Naive B cell (primary cell): Measurements from ENCODE around the gene PATJ. TPM values are rescaled to one million over a fixed set of nuclear protein-coding genes. Genes with fewer than 3 reads are reported as not detected.
"Not testable (repeated sequence)": the region's sequence is repeated elsewhere in the genome, so short reads cannot be mapped to it uniquely, and the experiment has no call there.

ENCODE experiments used
- ATAC-seq, 2 donors: fragments of 150-1000 bp; cut with Tn5 transposase; 2 replicates each; pipeline ENCODE4 v1.10.0; 2021; ENCODE audit warnings: low read depth in 2 of 2, mild to moderate bottlenecking in 2 of 2, moderate library complexity in 2 of 2
- DNase-seq: peaks from one replicate; pipeline ENCODE4 v3.0.0; 2022
- H3K27ac Mint-ChIP-seq, 6 donors: one replicate each; pipeline ENCODE4 v1.8.0; 2020 to 2022; ENCODE audit warnings: mild to moderate bottlenecking in 6 of 6, mixed read lengths in 6 of 6, moderate library complexity in 5 of 6, inconsistent platforms in 2 of 6
- H3K27me3 Mint-ChIP-seq, 3 donors: one replicate each; pipeline ENCODE4 v1.8.0; 2021 to 2022; ENCODE audit warnings: mixed read lengths in 3 of 3, mild to moderate bottlenecking in 1 of 3
- H3K36me3 Mint-ChIP-seq, 2 donors: one replicate each; pipeline ENCODE4 v1.8.0; 2020 to 2022; ENCODE audit warnings: mixed read lengths in 2 of 2, inconsistent platforms in 1 of 2, mild to moderate bottlenecking in 1 of 2
- H3K4me1 Mint-ChIP-seq, 3 donors: one replicate each; pipeline ENCODE4 v1.8.0; 2020 to 2022; ENCODE audit warnings: mixed read lengths in 3 of 3, inconsistent platforms in 1 of 3, mild to moderate bottlenecking in 1 of 3, moderate library complexity in 1 of 3
- H3K4me3 Mint-ChIP-seq, 8 donors: one replicate each; pipeline ENCODE4 v1.8.0; 2020 to 2022; ENCODE audit warnings: mild to moderate bottlenecking in 8 of 8, mixed read lengths in 8 of 8, moderate library complexity in 8 of 8, inconsistent platforms in 2 of 8
- H3K9me3 Mint-ChIP-seq, 7 donors: one replicate each; pipeline ENCODE4 v1.8.0; 2020 to 2022; ENCODE audit warnings: mixed read lengths in 7 of 7, mild to moderate bottlenecking in 5 of 7, inconsistent platforms in 2 of 7, moderate library complexity in 1 of 7
- polyA plus RNA-seq, 6 donors: library from polyadenylated mRNA; unstranded; fragments of 300-500 nt; fragmentation: Illumina TruSeq; gene quantifications; one replicate each; pipeline ENCODE4 v1.2.3, GENCODE V29; 2021; ENCODE audit warnings: low read depth in 6 of 6

Gene PATJ
- polyA plus RNA-seq, 6 donors from 2014 or later, result 5.5 to 18.9 (median 11.0) TPM

GRCh38 chr1:61888808-61889207 is 146.5 kb downstream of the PATJ start:
- ATAC-seq, result no peak
- H3K9me3 Mint-ChIP-seq, result peaks cover 0 to 6% (median 5%) of the 10 kb centered on the region in 7 donors
- no peak for DNase-seq
- no peak overlapping the region for H3K4me3 Mint-ChIP-seq
- H3K36me3 Mint-ChIP-seq, result peaks cover 39 to 46% of the 10 kb centered on the region in 2 donors
- no peaks in the 10 kb centered on the region for H3K27me3 Mint-ChIP-seq
- no peak overlapping the region for H3K27ac Mint-ChIP-seq
- no peaks in the 10 kb centered on the region for H3K4me1 Mint-ChIP-seq

- H3K27me3 Mint-ChIP-seq, DNase-seq, ATAC-seq, H3K27ac Mint-ChIP-seq, H3K4me1 Mint-ChIP-seq: not testable (repeated sequence)
- peak overlapping the region in 1 of 8 donors; percentile 22 for H3K4me3 Mint-ChIP-seq
- H3K36me3 Mint-ChIP-seq, result peaks cover 45 to 51% of the 10 kb centered on the region in 2 donors
- peaks cover 0 to 14% (median 9%) of the 10 kb centered on the region in 7 donors for H3K9me3 Mint-ChIP-seq
Measured at GRCh38 chr1:61890435-61890834, 148.2 kb downstream of the PATJ start.

GRCh38 chr1:61892977-61893376 is 150.7 kb downstream of the PATJ start:
- ATAC-seq (no peak), DNase-seq (no peak)
- Mint-ChIP-seq H3K27me3 (no peaks in the 10 kb centered on the region), H3K4me1 (no peaks in the 10 kb centered on the region), H3K27ac (no peak overlapping the region), H3K36me3 (peaks cover 42 to 46% of the 10 kb centered on the region in 2 donors), H3K4me3 (no peak overlapping the region), H3K9me3 (peaks cover 0 to 17% (median 11%) of the 10 kb centered on the region in 7 donors)

GRCh38 chr1:61894296-61894695 is 152.0 kb downstream of the PATJ start:
- Mint-ChIP-seq H3K36me3 (peaks cover 42 to 59% of the 10 kb centered on the region in 2 donors), H3K9me3 (peaks cover 0 to 17% (median 11%) of the 10 kb centered on the region in 7 donors)
- ATAC-seq, H3K27me3 Mint-ChIP-seq, H3K4me1 Mint-ChIP-seq, H3K4me3 Mint-ChIP-seq, DNase-seq, H3K27ac Mint-ChIP-seq: not testable (repeated sequence)

- Mint-ChIP-seq H3K4me1 (no peaks in the 10 kb centered on the region), H3K9me3 (peaks cover 0 to 17% (median 11%) of the 10 kb centered on the region in 7 donors), H3K36me3 (peaks cover 42 to 63% of the 10 kb centered on the region in 2 donors), H3K4me3 (no peak overlapping the region), H3K27ac (no peak overlapping the region), H3K27me3 (no peaks in the 10 kb centered on the region)
- no peak for ATAC-seq
- no peak for DNase-seq
Measured at GRCh38 chr1:61895175-61895574, 152.9 kb downstream of the PATJ start.

GRCh38 chr1:61898658-61899057 is 156.4 kb downstream of the PATJ start:
- DNase-seq, result no peak
- H3K36me3 Mint-ChIP-seq, result peaks cover 54 to 66% of the 10 kb centered on the region in 2 donors
- no peaks in the 10 kb centered on the region for H3K4me1 Mint-ChIP-seq
- H3K9me3 Mint-ChIP-seq, result peaks cover 0 to 17% (median 11%) of the 10 kb centered on the region in 7 donors
- ATAC-seq, result no peak
- no peak overlapping the region for H3K27ac Mint-ChIP-seq
- H3K4me3 Mint-ChIP-seq, result no peak overlapping the region
- no peaks in the 10 kb centered on the region for H3K27me3 Mint-ChIP-seq

GRCh38 chr1:61904354-61904753 is 162.1 kb downstream of the PATJ start:
- Mint-ChIP-seq H3K4me1 (no peaks in the 10 kb centered on the region), H3K9me3 (no peaks in the 10 kb centered on the region), H3K4me3 (no peak overlapping the region), H3K27me3 (no peaks in the 10 kb centered on the region), H3K27ac (no peak overlapping the region), H3K36me3 (peaks cover 26 to 31% of the 10 kb centered on the region in 2 donors)
- DNase-seq (no peak), ATAC-seq (no peak)

- no peaks in the 10 kb centered on the region for H3K4me1 Mint-ChIP-seq
- no peak overlapping the region for H3K27ac Mint-ChIP-seq
- H3K27me3 Mint-ChIP-seq, result no peaks in the 10 kb centered on the region
- H3K4me3 Mint-ChIP-seq, result no peak overlapping the region
- ATAC-seq, result no peak
- no peak for DNase-seq
- no peaks in the 10 kb centered on the region for H3K9me3 Mint-ChIP-seq
- H3K36me3 Mint-ChIP-seq, result peaks cover 13 to 21% of the 10 kb centered on the region in 2 donors
Measured at GRCh38 chr1:61907102-61907501, 164.8 kb downstream of the PATJ start.

GRCh38 chr1:61910035-61910434 is 167.8 kb downstream of the PATJ start:
- Mint-ChIP-seq H3K4me3 (no peak overlapping the region), H3K27me3 (no peaks in the 10 kb centered on the region), H3K4me1 (no peaks in the 10 kb centered on the region), H3K27ac (no peak overlapping the region), H3K36me3 (peaks cover 0 to 19% of the 10 kb centered on the region in 2 donors), H3K9me3 (no peaks in the 10 kb centered on the region)
- ATAC-seq (no peak), DNase-seq (no peak)

- ATAC-seq (no peak), DNase-seq (no peak)
- Mint-ChIP-seq H3K9me3 (peaks cover 0 to under 1% (median 0%) of the 10 kb centered on the region in 7 donors), H3K27ac (no peak overlapping the region), H3K27me3 (no peaks in the 10 kb centered on the region), H3K4me3 (no peak overlapping the region), H3K36me3 (peaks cover under 1 to 22% of the 10 kb centered on the region in 2 donors), H3K4me1 (no peaks in the 10 kb centered on the region)
Measured at GRCh38 chr1:61914823-61915482, 172.7 kb downstream of the PATJ start.

GRCh38 chr1:61921435-61921834 is 179.2 kb downstream of the PATJ start:
- peaks cover 0 to 4% (median 2%) of the 10 kb centered on the region in 7 donors for H3K9me3 Mint-ChIP-seq
- H3K27me3 Mint-ChIP-seq, result no peaks in the 10 kb centered on the region
- H3K36me3 Mint-ChIP-seq, result peaks cover 8 to 14% of the 10 kb centered on the region in 2 donors

GRCh38 chr1:61922950-61923480 is 180.7 kb downstream of the PATJ start:
- Mint-ChIP-seq H3K9me3 (peaks cover 0 to 4% (median 2%) of the 10 kb centered on the region in 7 donors), H3K4me1 (peaks cover 0 to 3% (median 0%) of the 10 kb centered on the region in 3 donors), H3K4me3 (no peak overlapping the region), H3K27ac (no peak overlapping the region), H3K27me3 (no peaks in the 10 kb centered on the region), H3K36me3 (peaks cover 8 to 11% of the 10 kb centered on the region in 2 donors)
- ATAC-seq (no peak), DNase-seq (no peak)

More at GRCh38 chr1:61921435-61921834, 179.2 kb downstream of the PATJ start:
- DNase-seq, result no peak
- H3K27ac Mint-ChIP-seq, result peak overlapping the region in 1 of 6 donors; percentile 54
- H3K4me1 Mint-ChIP-seq, result peaks cover 0 to 3% (median 0%) of the 10 kb centered on the region in 3 donors
- no peak for ATAC-seq
- H3K4me3 Mint-ChIP-seq, result no peak overlapping the region

- no peaks in the 10 kb centered on the region for H3K27me3 Mint-ChIP-seq
- no peak overlapping the region for H3K4me3 Mint-ChIP-seq
- no peaks in the 10 kb centered on the region for H3K9me3 Mint-ChIP-seq
- ATAC-seq (no peak), DNase-seq (no peak)
- H3K27ac Mint-ChIP-seq, result no peak overlapping the region
- no peaks in the 10 kb centered on the region for H3K4me1 Mint-ChIP-seq
- peaks cover under 1 to 9% of the 10 kb centered on the region in 2 donors for H3K36me3 Mint-ChIP-seq
Measured at GRCh38 chr1:61925591-61926298, 183.5 kb downstream of the PATJ start.

- peaks cover 8 to 9% of the 10 kb centered on the region in 2 donors for H3K36me3 Mint-ChIP-seq
- no peak for DNase-seq
- H3K27me3 Mint-ChIP-seq, result no peaks in the 10 kb centered on the region
- H3K4me3 Mint-ChIP-seq, result no peak overlapping the region
- H3K9me3 Mint-ChIP-seq, result no peaks in the 10 kb centered on the region
- no peak for ATAC-seq
- no peak overlapping the region for H3K27ac Mint-ChIP-seq
- H3K4me1 Mint-ChIP-seq, result no peaks in the 10 kb centered on the region
Measured at GRCh38 chr1:61926597-61926996, 184.3 kb downstream of the PATJ start.
